Left forelimb (tissue), 1 donor: ENCODE data around the gene RCAN2.

Experiments
- DNase-seq: peaks from one replicate; pipeline ENCODE4 v3.0.0-alpha.2; 2018; ENCODE audit warnings: low spot score

RCAN2 gene

GRCh38 chr6:46215213-46215612 lies 276.0 kb downstream of the RCAN2 start:
- DNase-seq, result no peak

- no peak for DNase-seq
These were observed 279.3 kb downstream of the RCAN2 start for GRCh38 chr6:46211917-46212316.

- no peak for DNase-seq
These were observed 281.0 kb downstream of the RCAN2 start for GRCh38 chr6:46210294-46210693.

- DNase-seq, result no peak
These were observed 282.9 kb downstream of the RCAN2 start for GRCh38 chr6:46208303-46208702.

GRCh38 chr6:46207174-46207573 lies 284.1 kb downstream of the RCAN2 start:
- no peak for DNase-seq

- no peak for DNase-seq
These were observed 286.2 kb downstream of the RCAN2 start for GRCh38 chr6:46204880-46205650.

GRCh38 chr6:46203391-46204177 lies 287.7 kb downstream of the RCAN2 start:
- no peak for DNase-seq

- no peak for DNase-seq
These were observed 289.5 kb downstream of the RCAN2 start for GRCh38 chr6:46201702-46202101.

GRCh38 chr6:46199387-46199786 lies 291.9 kb downstream of the RCAN2 start:
- DNase-seq, result no peak

GRCh38 chr6:46191961-46192360 lies 299.3 kb downstream of the RCAN2 start:
- DNase-seq, result no peak

- no peak for DNase-seq
These were observed 300.4 kb downstream of the RCAN2 start for GRCh38 chr6:46190889-46191288.

GRCh38 chr6:46189726-46190125 lies 301.5 kb downstream of the RCAN2 start:
- no peak for DNase-seq

- no peak for DNase-seq
These were observed 304.7 kb downstream of the RCAN2 start for GRCh38 chr6:46186583-46186982.

- DNase-seq, result no peak
These were observed 307.1 kb downstream of the RCAN2 start for GRCh38 chr6:46184114-46184513.

- DNase-seq, result no peak
These were observed 315.3 kb downstream of the RCAN2 start for GRCh38 chr6:46175976-46176375.

- no peak for DNase-seq
These were observed 315.8 kb downstream of the RCAN2 start for GRCh38 chr6:46175446-46175845.

- DNase-seq, result no peak
These were observed 316.3 kb downstream of the RCAN2 start for GRCh38 chr6:46174904-46175303.

- DNase-seq, result no peak
These were observed 319.1 kb downstream of the RCAN2 start for GRCh38 chr6:46172176-46172575.
